HG03045 (cell line): ENCODE results near the gene PDE4D.

Experiments used
- ATAC-seq: cut with Tn5 transposase; IDR thresholded peaks from one replicate; pipeline ENCODE4 v1.9.1; 2021; ENCODE audit warnings: mild to moderate bottlenecking, moderate library complexity; ENCODE audit not compliant: unreplicated experiment

Gene PDE4D

GRCh38 chr5:58927938-58928337 lies 965.6 kb downstream of the PDE4D start:
- ATAC-seq, result no peak

DNA sequence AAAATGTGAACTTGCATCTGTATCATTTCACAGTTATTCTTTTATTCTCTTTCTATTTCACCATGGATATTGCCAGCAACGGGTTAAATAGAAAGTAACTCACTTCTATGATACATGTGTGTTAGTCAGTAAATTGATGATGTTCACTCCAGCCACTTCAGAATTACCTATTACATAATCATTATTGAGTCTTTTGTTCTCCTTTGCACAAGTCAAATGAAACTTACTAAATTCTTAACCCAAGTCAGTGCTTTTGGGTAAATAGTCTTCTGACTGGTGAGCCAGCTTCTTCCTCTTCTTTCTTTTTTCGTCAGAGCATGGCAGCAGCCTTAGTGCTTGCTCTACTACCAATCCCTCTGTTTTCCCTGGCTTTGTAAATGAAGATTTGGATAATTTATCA lies 966.3 kb downstream of the PDE4D start:
- ATAC-seq, result no peak

GRCh38 chr5:58926541-58926935 lies 967.0 kb downstream of the PDE4D start:
- ATAC-seq, result no peak

GRCh38 chr5:58925627-58926540 lies 967.6 kb downstream of the PDE4D start:
- ATAC-seq, result no peak

DNA sequence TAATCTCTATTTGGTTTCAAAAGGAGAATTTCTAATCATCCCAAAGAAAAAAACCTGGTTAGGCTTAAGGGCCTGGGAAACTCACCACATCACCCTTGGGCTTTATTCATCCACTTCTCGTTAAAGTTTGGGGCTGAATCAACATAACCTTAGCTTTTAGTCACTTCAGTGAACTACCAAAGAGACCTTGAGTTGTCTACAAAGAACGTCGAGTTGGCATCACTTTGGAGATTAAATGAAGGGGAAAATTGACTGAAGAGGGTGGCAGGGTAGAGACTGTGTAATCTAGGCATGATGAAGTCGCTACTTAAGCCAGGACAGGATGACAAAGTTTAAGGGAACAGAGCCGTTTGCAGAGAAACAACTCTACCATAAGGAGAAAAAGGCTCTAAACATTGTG lies 969.2 kb downstream of the PDE4D start:
- no peak for ATAC-seq

GRCh38 chr5:58923355-58923754 lies 970.2 kb downstream of the PDE4D start:
- no peak for ATAC-seq

DNA sequence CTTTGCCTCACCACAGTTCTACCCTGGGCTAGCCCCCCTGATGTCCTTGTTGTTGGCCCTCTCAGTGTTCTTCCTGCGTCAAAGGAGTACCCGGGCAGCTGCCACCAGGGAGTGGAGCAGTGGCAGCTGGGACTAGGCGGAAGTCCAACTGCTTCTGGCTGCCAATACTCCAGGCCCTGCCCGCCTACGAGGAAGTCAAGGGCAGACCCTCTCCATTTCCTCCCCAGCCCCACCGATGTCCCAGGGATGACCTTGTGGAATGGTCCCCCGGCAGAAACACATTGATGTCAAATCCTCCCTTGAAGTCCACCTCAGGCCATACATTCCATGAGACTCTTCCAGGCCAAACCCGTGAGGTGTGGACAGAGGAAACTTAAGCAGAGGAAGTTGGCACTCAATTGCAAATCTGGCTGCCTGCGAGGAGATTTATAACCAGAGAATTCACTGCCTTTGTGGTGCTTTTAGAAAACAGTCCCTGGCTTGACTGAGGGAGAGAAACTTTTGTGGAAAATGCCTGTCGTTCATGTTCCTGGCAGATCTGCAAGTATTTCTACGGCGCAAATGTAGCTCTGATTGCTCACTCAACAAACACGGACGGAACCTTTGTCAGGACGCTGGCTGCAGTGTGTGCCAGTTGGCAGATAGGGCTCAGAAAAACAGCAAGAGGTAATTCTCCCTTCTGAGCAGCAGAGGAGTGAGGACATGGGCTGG lies 970.9 kb downstream of the PDE4D start:
- ATAC-seq, result no peak

- ATAC-seq, result no peak
Observed at GRCh38 chr5:58921159-58921558, 972.4 kb downstream of the PDE4D start.

DNA sequence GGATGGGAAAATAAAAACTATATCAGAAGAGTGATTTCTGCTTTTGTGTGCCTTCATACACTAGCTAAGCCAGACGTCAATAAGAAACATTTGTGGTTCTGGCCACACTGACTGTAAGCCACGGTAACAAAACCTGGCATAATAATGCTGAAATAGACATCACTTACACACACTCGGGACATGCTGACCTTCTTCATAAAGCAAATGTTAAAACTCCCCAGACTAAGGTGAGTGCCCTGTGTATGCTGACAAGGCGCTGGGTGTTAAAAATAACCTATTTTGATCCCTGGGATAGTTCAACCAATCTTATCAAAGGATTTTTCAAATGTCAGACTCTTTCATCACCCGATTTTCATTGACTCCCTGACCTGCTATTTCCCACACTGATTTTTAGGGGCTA lies 973.7 kb downstream of the PDE4D start:
- ATAC-seq, result no peak
